GM23338 (cell line): ENCODE results near the gene NUDT13. TPM values are rescaled to one million over a fixed set of nuclear protein-coding genes. Genes with fewer than 3 reads are reported as not detected.
"Not testable (repeated sequence)": the region's sequence is repeated elsewhere in the genome, so short reads cannot be mapped to it uniquely, and the experiment has no call there.

ENCODE experiments used
- ATAC-seq: fragments of 200-7000 bp; cut with Tn5 transposase; 3 replicates; pipeline ENCODE4 v1.9.1; 2020
- DNase-seq: peaks from one replicate; pipeline ENCODE4 v3.0.0-alpha.2; 2015; ENCODE audit warnings: low spot score
- H2AFZ ChIP-seq: fragments of 200-600 bp; sonication (generic); 2 replicates; pipeline ENCODE4 v1.8.0; 2016; ENCODE audit warnings: antibody characterized with exemption, mild to moderate bottlenecking, moderate library complexity
- H3F3A ChIP-seq: fragments of 200-600 bp; sonication (generic); replicated peaks from 2 replicates; pipeline ENCODE4 v1.8.0; 2017; ENCODE audit warnings: antibody characterized with exemption, mixed run types, low read depth
- H3K27ac ChIP-seq: fragments of 200-600 bp; sonication (generic); 2 replicates; pipeline ENCODE4 v1.6.1; 2016; ENCODE audit warnings: low read depth
- H3K27me3 ChIP-seq: fragments of 200-600 bp; sonication (generic); 2 replicates; pipeline ENCODE4 v1.8.0; 2016; ENCODE audit warnings: mild to moderate bottlenecking, mixed run types, moderate library complexity; ENCODE audit not compliant: insufficient read depth
- H3K36me3 ChIP-seq: fragments of 200-600 bp; sonication (generic); 2 replicates; pipeline ENCODE4 v1.8.0; 2016; ENCODE audit warnings: mild to moderate bottlenecking; ENCODE audit not compliant: insufficient read depth
- H3K4me1 ChIP-seq: fragments of 200-600 bp; sonication (generic); 2 replicates; pipeline ENCODE4 v1.8.0; 2016; ENCODE audit warnings: mild to moderate bottlenecking, moderate library complexity; ENCODE audit not compliant: insufficient read depth
- H3K4me2 ChIP-seq: fragments of 200-600 bp; sonication (generic); 2 replicates; pipeline ENCODE4 v1.7.1; 2017; ENCODE audit warnings: mixed run types
- H3K4me3 ChIP-seq: fragments of 200-600 bp; sonication (generic); 2 replicates; pipeline ENCODE4 v1.6.1; 2016; ENCODE audit warnings: mixed run types
- H3K79me2 ChIP-seq: fragments of 200-600 bp; sonication (generic); replicated peaks from 2 replicates; pipeline ENCODE4 v1.8.0; 2017; ENCODE audit warnings: mild to moderate bottlenecking; ENCODE audit not compliant: insufficient read depth
- H3K9me2 ChIP-seq: fragments of 200-600 bp; sonication (generic); 2 replicates; pipeline ENCODE4 v1.8.0; 2017; ENCODE audit not compliant: insufficient read depth
- H4K20me1 ChIP-seq: fragments of 200-600 bp; sonication (generic); replicated peaks from 2 replicates; pipeline ENCODE4 v1.8.0; 2017; ENCODE audit warnings: mild to moderate bottlenecking; ENCODE audit not compliant: insufficient read depth
- H3K27ac Mint-ChIP-seq: 2 replicates; pipeline ENCODE4 v1.8.0; 2020; ENCODE audit warnings: inconsistent platforms, mild to moderate bottlenecking, moderate library complexity, mixed read lengths
- H3K27me3 Mint-ChIP-seq: 3 replicates; pipeline ENCODE4 v1.8.0; 2022; ENCODE audit warnings: low read depth, mild to moderate bottlenecking, moderate library complexity, mixed read lengths, inconsistent platforms; ENCODE audit not compliant: insufficient read depth, poor library complexity
- H3K36me3 Mint-ChIP-seq: 3 replicates; pipeline ENCODE4 v1.8.0; 2021; ENCODE audit warnings: low read depth, mild to moderate bottlenecking, inconsistent platforms, moderate library complexity, mixed read lengths
- H3K4me1 Mint-ChIP-seq: 3 replicates; pipeline ENCODE4 v1.8.0; 2020; ENCODE audit warnings: mild to moderate bottlenecking, inconsistent platforms, mixed read lengths
- H3K4me3 Mint-ChIP-seq: 3 replicates; pipeline ENCODE4 v1.8.0; 2021; ENCODE audit warnings: moderate library complexity, mild to moderate bottlenecking, inconsistent platforms, mixed read lengths
- H3K9me3 Mint-ChIP-seq: 3 replicates; pipeline ENCODE4 v1.8.0; 2020; ENCODE audit warnings: moderate library complexity, mild to moderate bottlenecking, inconsistent platforms, mixed read lengths
- CREB1 ChIP-seq: fragments of 250-450 bp; sonication (Bioruptor Pico); IDR thresholded peaks from 2 replicates; pipeline ENCODE4 v1.5.0; 2020; ENCODE audit warnings: low read depth, mild to moderate bottlenecking, moderate library complexity
- CTCF ChIP-seq, 2 experiments: fragments of 200-600 bp in 1 of 2; sonication (generic) in 1 of 2; conservative IDR thresholded peaks; 2 replicates each; pipeline versions ENCODE4 v1.5.1 to v1.6.1; 2016 to 2017; ENCODE audit warnings: antibody characterized with exemption in 2 of 2, low read depth in 2 of 2, mild to moderate bottlenecking in 2 of 2, moderate library complexity in 1 of 2
- EZH2 ChIP-seq: fragments of 200-600 bp; sonication (generic); IDR thresholded peaks from one replicate; pipeline ENCODE4 v1.8.0; 2017; ENCODE audit warnings: antibody characterized with exemption, mild to moderate bottlenecking, low read depth; ENCODE audit not compliant: unreplicated experiment
- EZH2phosphoT487 ChIP-seq: fragments of 200-600 bp; sonication (generic); IDR thresholded peaks from one replicate; pipeline ENCODE4 v1.8.1; 2018; ENCODE audit warnings: antibody characterized with exemption; ENCODE audit not compliant: unreplicated experiment
- NANOG ChIP-seq: IDR thresholded peaks from 2 replicates; pipeline ENCODE4 v1.6.1; 2016; ENCODE audit warnings: antibody characterized with exemption, borderline replicate concordance
- POLR2AphosphoS5 ChIP-seq: IDR thresholded peaks from 2 replicates; pipeline ENCODE4 v1.6.1; 2016; ENCODE audit warnings: antibody characterized with exemption, low read depth
- REST ChIP-seq: IDR thresholded peaks from one replicate; pipeline ENCODE4 v1.6.1; 2018; ENCODE audit warnings: antibody characterized with exemption; ENCODE audit not compliant: unreplicated experiment
- STAT1 ChIP-seq: IDR thresholded peaks from one replicate; pipeline ENCODE4 v1.6.1; 2016; ENCODE audit warnings: antibody characterized with exemption; ENCODE audit not compliant: unreplicated experiment
- ZNF331 ChIP-seq: fragments of 250-450 bp; sonication (Bioruptor Pico); IDR thresholded peaks from 2 replicates; pipeline ENCODE4 v1.5.0; 2020; ENCODE audit warnings: low read depth, mild to moderate bottlenecking, moderate library complexity
- polyA plus RNA-seq: library from polyadenylated mRNA; unstranded; fragments of >200 nt; fragmentation: Nextera tagmentation; extraction: Ambion mirVana; gene quantifications from 2 replicates; pipeline ENCODE4 v1.2.1, GENCODE V29; 2016
- total RNA-seq: library from RNA; depleted of rRNA; stranded (reverse); fragments of >200 nt; shearing (Covaris generic); gene quantifications from 2 replicates; pipeline ENCODE4 v1.2.3, GENCODE V29; 2014
- TF ChIP-seq, protein P1 (sequence below): IDR thresholded peaks from 2 replicates; pipeline ENCODE4 v1.6.1; 2016; ENCODE audit warnings: antibody characterized with exemption

NUDT13 gene
- total and polyA plus RNA-seq, 2 experiments from 2014 or later, result 1.4 to 2.2 TPM

DNA sequence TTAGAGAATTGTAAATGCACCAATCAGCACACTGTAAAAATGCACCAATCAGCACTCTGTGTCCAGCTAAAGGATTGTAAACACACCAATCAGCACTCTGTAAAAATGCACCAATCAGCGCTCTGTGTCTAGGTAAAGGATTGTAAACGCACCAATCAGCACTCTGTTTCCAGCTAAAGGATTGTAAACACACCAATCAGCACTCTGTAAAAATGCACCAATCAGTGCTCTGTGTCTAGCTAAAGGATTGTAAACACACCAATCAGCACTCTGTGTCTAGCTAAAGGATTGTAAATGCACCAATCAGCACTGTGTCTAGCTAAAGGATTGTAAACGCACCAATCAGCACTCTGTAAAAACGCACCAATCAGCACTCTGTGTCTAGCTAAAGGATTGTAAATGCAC, 1.0 kb upstream of the NUDT13 start:
- not testable (repeated sequence) for H3K4me2 ChIP-seq, H3K27me3 Mint-ChIP-seq, H3K9me2 ChIP-seq, H4K20me1 ChIP-seq, ATAC-seq, H3K27ac Mint-ChIP-seq, H3K27me3 ChIP-seq, DNase-seq, H3K27ac ChIP-seq, H3K4me1 Mint-ChIP-seq, H3K4me1 ChIP-seq, H3F3A ChIP-seq, H3K36me3 ChIP-seq, H3K4me3 ChIP-seq, H2AFZ ChIP-seq, H3K4me3 Mint-ChIP-seq, H3K79me2 ChIP-seq
- H3K9me3 Mint-ChIP-seq, result peaks cover 15% of the 10 kb centered on the region
- peaks cover 15% of the 10 kb centered on the region for H3K36me3 Mint-ChIP-seq

DNA sequence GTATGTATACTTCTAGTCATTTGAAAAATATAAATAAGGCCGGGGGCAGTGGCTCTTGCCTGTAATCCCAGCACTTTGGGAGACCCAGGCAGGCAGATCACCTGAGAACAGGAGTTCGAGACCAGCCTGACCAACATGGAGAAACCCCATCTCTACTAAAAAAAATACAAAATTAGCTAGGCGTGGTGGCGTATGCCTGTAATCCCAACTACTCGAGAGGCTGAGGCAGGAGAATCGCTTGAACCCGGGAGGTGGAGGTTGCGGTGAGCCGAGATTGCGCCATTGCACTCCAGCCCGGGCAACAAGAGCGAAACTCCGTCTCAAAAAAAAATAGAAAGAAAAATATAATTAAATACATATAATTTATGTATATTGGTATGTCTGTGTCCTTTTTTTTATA, 1.8 kb downstream of the NUDT13 start:
- Mint-ChIP-seq H3K36me3 (peaks cover 15% of the 10 kb centered on the region), H3K9me3 (peaks cover 15% of the 10 kb centered on the region)
- not testable (repeated sequence) for ATAC-seq, H3K27me3 Mint-ChIP-seq, H3K4me1 Mint-ChIP-seq, H3K27ac ChIP-seq, H3K4me3 ChIP-seq, H4K20me1 ChIP-seq, H3K36me3 ChIP-seq, H3K79me2 ChIP-seq, H3K9me2 ChIP-seq, H3K27ac Mint-ChIP-seq, H3K4me2 ChIP-seq, H3K4me1 ChIP-seq, H2AFZ ChIP-seq, H3K27me3 ChIP-seq, H3F3A ChIP-seq, H3K4me3 Mint-ChIP-seq, DNase-seq

DNA sequence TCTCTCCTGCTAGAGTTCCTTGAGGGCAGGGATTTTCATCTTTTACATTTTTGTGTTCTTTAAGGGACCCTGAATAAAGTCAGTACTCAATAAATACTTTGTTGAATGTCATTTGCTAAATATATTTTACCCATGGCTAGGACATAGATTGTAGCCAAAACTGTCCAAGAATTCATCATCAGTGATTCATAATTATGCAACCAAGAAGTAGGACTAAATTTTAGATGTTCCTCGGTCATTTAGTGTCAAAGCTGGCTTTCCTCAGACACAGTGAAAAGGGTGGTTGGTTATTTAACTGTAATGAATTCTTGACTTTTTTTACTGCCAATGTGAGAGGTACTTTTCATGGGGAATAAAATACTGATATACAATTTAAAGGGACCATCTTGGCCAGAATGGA, 3.3 kb downstream of the NUDT13 start:
- Mint-ChIP-seq H3K27me3 (peaks cover 4% of the 10 kb centered on the region), H3K36me3 (peaks cover 12% of the 10 kb centered on the region), H3K4me3 (no peak overlapping the region), H3K4me1 (peaks cover 7% of the 10 kb centered on the region; the same call in 2 of the 3 replicates), H3K27ac (no peak overlapping the region), H3K9me3 (peaks cover 12% of the 10 kb centered on the region)
- peaks cover 3% of the 10 kb centered on the region; the same call in 1 of the 2 replicates for H3K4me1 ChIP-seq
- DNase-seq (no peak), ATAC-seq (no peak)
- H3K4me2 ChIP-seq, result no peak overlapping the region
- H3K27me3 ChIP-seq, result no peaks in the 10 kb centered on the region
- H3K79me2 ChIP-seq, result no peaks in the 10 kb centered on the region
- H3K27ac ChIP-seq, result no peak overlapping the region
- H4K20me1 ChIP-seq, result no peaks in the 10 kb centered on the region
- H3F3A ChIP-seq, result no peaks in the 10 kb centered on the region
- H3K36me3 ChIP-seq, result no peaks in the 10 kb centered on the region
- no peak overlapping the region for H2AFZ ChIP-seq
- no peak overlapping the region for H3K4me3 ChIP-seq
- H3K9me2 ChIP-seq, result no peaks in the 10 kb centered on the region
- TF ChIP-seq CTCF (conservative IDR thresholded peaks at IDR 0.05; ENCODE audit: low read depth in 2 of 2), result no peak
- TF ChIP-seq EZH2phosphoT487, result no peak
- TF ChIP-seq EZH2, result no peak
- TF ChIP-seq CREB1 (CRISPR knock-in tag), result no peak
- TF ChIP-seq REST, result no peak
- TF ChIP-seq POLR2AphosphoS5, result no peak
- no peak for TF ChIP-seq NANOG
- no peak for TF ChIP-seq ZNF331 (CRISPR knock-in tag)
- TF ChIP-seq, protein P1, sequence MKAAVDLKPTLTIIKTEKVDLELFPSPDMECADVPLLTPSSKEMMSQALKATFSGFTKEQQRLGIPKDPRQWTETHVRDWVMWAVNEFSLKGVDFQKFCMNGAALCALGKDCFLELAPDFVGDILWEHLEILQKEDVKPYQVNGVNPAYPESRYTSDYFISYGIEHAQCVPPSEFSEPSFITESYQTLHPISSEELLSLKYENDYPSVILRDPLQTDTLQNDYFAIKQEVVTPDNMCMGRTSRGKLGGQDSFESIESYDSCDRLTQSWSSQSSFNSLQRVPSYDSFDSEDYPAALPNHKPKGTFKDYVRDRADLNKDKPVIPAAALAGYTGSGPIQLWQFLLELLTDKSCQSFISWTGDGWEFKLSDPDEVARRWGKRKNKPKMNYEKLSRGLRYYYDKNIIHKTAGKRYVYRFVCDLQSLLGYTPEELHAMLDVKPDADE, result no peak
- TF ChIP-seq STAT1, result no peak
